TTC549 (cell line): ENCODE results near the gene TIPIN.
"Not testable (repeated sequence)": the region's sequence is repeated elsewhere in the genome, so short reads cannot be mapped to it uniquely, and the experiment has no call there.

Experiments
- FAIRE-seq: peaks from 2 replicates; lab custom pipeline; 2012; peaks lifted over from hg19 to GRCh38; lab: Jason Lieb, UNC

Gene TIPIN

GRCh38 chr15:66356359-66357236 lies at the start of gene TIPIN:
Gene TIPIN (minus strand): TSS chr15:66356685. CDS start chr15:66352947, 3,738 bp downstream.
- FAIRE-seq: no peak

GRCh38 chr15:66405615-66406014 lies 49.1 kb upstream of the TIPIN start:
- FAIRE-seq: no peak

- FAIRE-seq: no peak
These were observed 48.5 kb upstream of the TIPIN start for GRCh38 chr15:66405007-66405406.

- FAIRE-seq: no peak
These were observed 48.0 kb upstream of the TIPIN start for GRCh38 chr15:66404532-66404931.

GRCh38 chr15:66404122-66404521 lies 47.6 kb upstream of the TIPIN start:
- no peak for FAIRE-seq

- FAIRE-seq: no peak
These were observed 46.8 kb upstream of the TIPIN start for GRCh38 chr15:66403323-66403722.

GRCh38 chr15:66402761-66403284 lies 46.3 kb upstream of the TIPIN start:
- no peak for FAIRE-seq

- no peak for FAIRE-seq
These were observed 44.9 kb upstream of the TIPIN start for GRCh38 chr15:66401130-66402021.

GRCh38 chr15:66400351-66400774 lies 43.9 kb upstream of the TIPIN start:
- no peak for FAIRE-seq

GRCh38 chr15:66399276-66399675 lies 42.8 kb upstream of the TIPIN start:
- no peak for FAIRE-seq

GRCh38 chr15:66394915-66395314 lies 38.4 kb upstream of the TIPIN start:
- FAIRE-seq: no peak

GRCh38 chr15:66394472-66394871 lies 38.0 kb upstream of the TIPIN start:
- FAIRE-seq: no peak

GRCh38 chr15:66393037-66393436 lies 36.6 kb upstream of the TIPIN start:
- not testable (repeated sequence) for FAIRE-seq

- no peak for FAIRE-seq
These were observed 34.2 kb upstream of the TIPIN start for GRCh38 chr15:66390678-66391077.

- FAIRE-seq: no peak
These were observed 33.4 kb upstream of the TIPIN start for GRCh38 chr15:66389859-66390381.

- no peak for FAIRE-seq
These were observed 32.8 kb upstream of the TIPIN start for GRCh38 chr15:66389098-66389858.

- FAIRE-seq: no peak
These were observed 32.1 kb upstream of the TIPIN start for GRCh38 chr15:66388576-66388975.

GRCh38 chr15:66388043-66388363 lies 31.5 kb upstream of the TIPIN start:
- FAIRE-seq: no peak

GRCh38 chr15:66387163-66388042 lies 30.9 kb upstream of the TIPIN start:
- no peak for FAIRE-seq

GRCh38 chr15:66386204-66387123 lies 30.0 kb upstream of the TIPIN start, which contains the start of gene MAP2K1:
Gene MAP2K1 (plus strand): TSS chr15:66386912. CDS start chr15:66387348, 436 bp downstream.
- FAIRE-seq: no peak
